Measurements from ENCODE around the gene CYB5R2. TPM values are rescaled to one million over a fixed set of nuclear protein-coding genes. Genes with fewer than 3 reads are reported as not detected.
"Not testable (repeated sequence)": the region's sequence is repeated elsewhere in the genome, so short reads cannot be mapped to it uniquely, and the experiment has no call there.

CYB5R2 gene
- total RNA-seq, 1 donor from 2014 or later, result 24.6 TPM

DNA sequence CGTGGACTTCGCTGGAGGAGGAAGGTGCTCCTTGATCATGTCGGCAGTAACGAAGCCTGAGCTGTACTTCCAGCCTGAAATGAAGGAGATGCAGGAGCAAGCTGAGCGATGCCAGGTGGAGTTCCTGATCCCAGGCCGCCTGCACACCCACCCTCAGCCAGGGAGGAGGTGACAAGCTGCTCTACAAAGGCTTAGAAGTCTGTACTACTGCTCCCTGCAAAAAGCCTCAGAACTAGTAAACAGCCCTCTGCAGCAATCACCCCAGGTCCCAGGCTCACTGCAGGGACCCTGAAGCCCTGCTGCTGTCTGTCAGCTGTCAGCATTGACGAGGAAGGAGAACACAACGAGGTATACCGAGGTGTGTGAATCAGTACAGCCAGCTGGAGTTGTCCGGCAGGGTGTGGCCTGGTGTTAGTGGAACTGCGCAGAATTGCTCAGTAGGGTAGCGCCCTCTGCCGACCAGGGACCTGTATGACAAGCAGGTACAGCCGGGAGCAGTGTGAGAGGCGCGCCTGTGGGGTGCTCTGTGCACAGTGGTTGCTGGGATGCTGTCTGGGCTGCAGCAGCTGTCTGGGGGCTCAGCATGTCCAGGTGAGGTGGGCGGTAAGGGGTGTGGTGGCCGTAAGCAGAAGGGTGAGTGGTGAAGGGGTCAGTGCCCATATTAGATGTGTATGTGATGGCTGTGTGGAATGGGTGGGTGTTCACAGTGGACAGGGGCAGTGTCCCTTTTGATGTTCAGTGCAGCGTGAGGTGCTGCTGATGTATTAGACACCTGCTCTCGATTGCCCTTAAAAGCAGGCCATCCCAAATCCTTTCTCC lies 7.6 kb downstream of the CYB5R2 start:
- Histone ChIP-seq H3K4me2 (no peak overlapping the region), H3K36me3 (no peaks in the 10 kb centered on the region), H2AFZ (replicated peaks) (no peak overlapping the region), H3F3A (ENCODE audit: low read depth) (peaks cover 13% of the 10 kb centered on the region), H3K4me3 (no peak overlapping the region), H3K9ac (no peak overlapping the region), H3K79me2 (ENCODE audit: low read depth) (no peaks in the 10 kb centered on the region), H3K9me3 (ENCODE audit: low read depth) (no peaks in the 10 kb centered on the region), H3K4me1 (peaks cover 29% of the 10 kb centered on the region), H4K20me1 (ENCODE audit: low read depth) (no peaks in the 10 kb centered on the region), H3K27ac (no peak overlapping the region), H3K27me3 (no peaks in the 10 kb centered on the region)
- TF ChIP-seq EZH2phosphoT487 (IDR thresholded peaks at IDR 0.05), result no peak
- no peak for TF ChIP-seq EZH2 (IDR thresholded peaks at IDR 0.05)
- TF ChIP-seq, protein P1, sequence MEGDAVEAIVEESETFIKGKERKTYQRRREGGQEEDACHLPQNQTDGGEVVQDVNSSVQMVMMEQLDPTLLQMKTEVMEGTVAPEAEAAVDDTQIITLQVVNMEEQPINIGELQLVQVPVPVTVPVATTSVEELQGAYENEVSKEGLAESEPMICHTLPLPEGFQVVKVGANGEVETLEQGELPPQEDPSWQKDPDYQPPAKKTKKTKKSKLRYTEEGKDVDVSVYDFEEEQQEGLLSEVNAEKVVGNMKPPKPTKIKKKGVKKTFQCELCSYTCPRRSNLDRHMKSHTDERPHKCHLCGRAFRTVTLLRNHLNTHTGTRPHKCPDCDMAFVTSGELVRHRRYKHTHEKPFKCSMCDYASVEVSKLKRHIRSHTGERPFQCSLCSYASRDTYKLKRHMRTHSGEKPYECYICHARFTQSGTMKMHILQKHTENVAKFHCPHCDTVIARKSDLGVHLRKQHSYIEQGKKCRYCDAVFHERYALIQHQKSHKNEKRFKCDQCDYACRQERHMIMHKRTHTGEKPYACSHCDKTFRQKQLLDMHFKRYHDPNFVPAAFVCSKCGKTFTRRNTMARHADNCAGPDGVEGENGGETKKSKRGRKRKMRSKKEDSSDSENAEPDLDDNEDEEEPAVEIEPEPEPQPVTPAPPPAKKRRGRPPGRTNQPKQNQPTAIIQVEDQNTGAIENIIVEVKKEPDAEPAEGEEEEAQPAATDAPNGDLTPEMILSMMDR (IDR thresholded peaks at IDR 0.05), result peak; percentile 80
- peaks cover 5% of the 10 kb centered on the region for H3K36me3 Mint-ChIP-seq
- H3K9me3 Mint-ChIP-seq, result peaks cover 4% of the 10 kb centered on the region
- H3K4me3 Mint-ChIP-seq, result no peak overlapping the region
- H3K27ac Mint-ChIP-seq, result no peak overlapping the region
- peak; percentile 77 for DNase-seq (ENCODE audit: low spot score)
- H3K4me1 Mint-ChIP-seq, result peaks cover 12% of the 10 kb centered on the region
- no peaks in the 10 kb centered on the region for H3K27me3 Mint-ChIP-seq (ENCODE audit: insufficient read depth, low read depth)

DNA sequence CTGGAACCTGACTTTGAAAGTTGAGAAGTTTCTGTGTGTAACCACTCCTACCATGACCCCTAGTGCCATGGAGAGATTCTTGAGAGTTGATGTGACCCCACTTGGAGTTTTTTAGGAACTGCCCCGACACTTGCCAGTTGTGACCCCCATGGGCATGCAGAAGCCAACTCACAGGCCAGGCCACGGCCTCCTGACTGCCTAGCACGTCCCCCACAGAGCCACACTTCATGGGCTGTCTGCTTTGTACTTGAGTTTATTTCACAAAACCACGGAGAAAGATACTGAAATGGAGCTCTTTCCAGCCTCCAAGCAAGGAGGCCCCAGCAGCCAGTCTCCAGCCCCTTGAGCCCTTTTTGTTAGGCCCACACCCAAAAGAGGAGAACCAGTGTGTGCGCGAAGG lies 8.4 kb downstream of the CYB5R2 start:
- H3K9ac ChIP-seq, result no peak overlapping the region
- H3K27ac ChIP-seq, result no peak overlapping the region
- no peak overlapping the region for H3K4me3 ChIP-seq
- no peaks in the 10 kb centered on the region for H3K9me3 ChIP-seq (ENCODE audit: low read depth)
- no peak overlapping the region for H2AFZ ChIP-seq (replicated peaks)
- no peak overlapping the region for H3K4me3 Mint-ChIP-seq
- H3K4me2 ChIP-seq, result no peak overlapping the region
- peaks cover 12% of the 10 kb centered on the region for H3K4me1 Mint-ChIP-seq
- H3K36me3 Mint-ChIP-seq, result peaks cover 5% of the 10 kb centered on the region
- no peaks in the 10 kb centered on the region for H4K20me1 ChIP-seq (ENCODE audit: low read depth)
- H3K36me3 ChIP-seq, result no peaks in the 10 kb centered on the region
- peaks cover 4% of the 10 kb centered on the region for H3K9me3 Mint-ChIP-seq
- no peak for DNase-seq (ENCODE audit: low spot score)
- H3K27ac Mint-ChIP-seq, result no peak overlapping the region
- peaks cover 29% of the 10 kb centered on the region for H3K4me1 ChIP-seq
- no peaks in the 10 kb centered on the region for H3K27me3 Mint-ChIP-seq (ENCODE audit: insufficient read depth, low read depth)
- TF ChIP-seq, protein P1 (IDR thresholded peaks at IDR 0.05), result no peak
- TF ChIP-seq EZH2 (IDR thresholded peaks at IDR 0.05) (no peak), EZH2phosphoT487 (IDR thresholded peaks at IDR 0.05) (no peak)
- H3F3A ChIP-seq (ENCODE audit: low read depth), result peaks cover 13% of the 10 kb centered on the region
- H3K79me2 ChIP-seq (ENCODE audit: low read depth), result no peaks in the 10 kb centered on the region
- no peaks in the 10 kb centered on the region for H3K27me3 ChIP-seq

DNA sequence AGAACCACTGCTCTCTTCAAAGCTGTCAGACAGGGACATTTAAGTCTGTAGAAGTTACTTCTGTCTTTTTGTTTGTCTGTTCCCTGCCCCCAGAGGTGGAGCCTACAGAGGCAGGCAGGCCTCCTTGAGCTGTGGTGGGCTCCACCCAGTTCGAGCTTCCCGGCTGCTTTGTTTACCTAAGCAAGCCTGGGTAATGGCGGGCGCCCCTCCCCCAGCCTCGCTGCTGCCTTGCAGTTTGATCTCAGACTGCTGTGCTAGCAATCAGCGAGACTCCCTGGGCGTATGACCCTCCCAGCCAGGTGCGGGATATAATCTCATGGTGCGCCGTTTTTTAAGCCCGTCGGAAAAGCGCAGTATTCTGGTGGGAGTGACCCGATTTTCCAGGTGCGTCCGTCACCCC lies 9.8 kb downstream of the CYB5R2 start:
- not testable (repeated sequence) for H3K9me3 ChIP-seq (ENCODE audit: low read depth); H3K36me3 Mint-ChIP-seq; DNase-seq (ENCODE audit: low spot score); H3K4me3 Mint-ChIP-seq; H3K4me3 ChIP-seq; H3K27ac Mint-ChIP-seq; H3K27me3 ChIP-seq; H3K36me3 ChIP-seq; H3K27ac ChIP-seq; H3K4me1 Mint-ChIP-seq; H3K9ac ChIP-seq; H3K4me2 ChIP-seq; H4K20me1 ChIP-seq (ENCODE audit: low read depth); H3K9me3 Mint-ChIP-seq; H2AFZ ChIP-seq (replicated peaks); H3K79me2 ChIP-seq (ENCODE audit: low read depth); H3K27me3 Mint-ChIP-seq (ENCODE audit: insufficient read depth, low read depth)
- H3K4me1 ChIP-seq, result peaks cover 18% of the 10 kb centered on the region
- peaks cover 13% of the 10 kb centered on the region for H3F3A ChIP-seq (ENCODE audit: low read depth)

DNA sequence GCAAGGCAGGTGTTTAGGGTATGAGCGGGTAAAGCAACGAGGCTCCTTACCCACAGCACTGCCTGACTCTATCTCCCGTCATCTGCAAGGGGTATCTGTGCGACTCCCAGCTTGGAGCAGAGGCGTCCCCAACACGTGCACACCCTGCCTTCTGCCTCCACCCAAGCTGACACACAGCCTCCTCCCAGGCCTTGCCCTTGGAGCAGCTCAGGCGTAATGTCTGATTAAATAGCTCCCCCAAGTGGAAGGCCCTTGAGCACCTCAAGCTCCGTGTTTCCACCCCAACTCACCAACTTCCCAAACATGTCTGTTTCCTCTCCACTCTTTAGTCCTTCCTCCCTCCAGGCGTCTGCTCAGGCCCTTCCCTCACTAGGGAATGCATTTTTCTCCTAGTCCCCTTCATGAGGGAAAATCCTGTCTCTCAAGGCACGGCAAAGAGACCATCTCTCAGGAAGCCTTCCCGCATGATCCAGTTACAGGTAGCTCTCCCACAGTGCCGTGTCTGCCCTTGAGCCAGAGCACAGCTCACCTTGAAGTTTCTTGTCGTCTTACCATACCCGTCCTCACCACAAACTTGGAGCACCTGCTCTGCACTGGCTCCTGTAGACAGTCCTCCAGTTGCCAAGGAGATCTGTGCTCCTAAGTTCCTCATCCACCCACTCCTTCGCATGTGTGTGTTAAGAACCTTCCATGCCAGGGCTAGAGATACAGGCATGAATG lies 15.8 kb downstream of the CYB5R2 start:
- Histone ChIP-seq H3K9ac (no peak overlapping the region), H3K79me2 (ENCODE audit: low read depth) (no peaks in the 10 kb centered on the region), H3K27ac (no peak overlapping the region), H3K4me3 (no peak overlapping the region), H3K9me3 (ENCODE audit: low read depth) (no peaks in the 10 kb centered on the region), H3K27me3 (no peaks in the 10 kb centered on the region), H3K4me2 (no peak overlapping the region), H2AFZ (replicated peaks) (no peak overlapping the region), H3K4me1 (no peaks in the 10 kb centered on the region), H3K36me3 (no peaks in the 10 kb centered on the region), H4K20me1 (ENCODE audit: low read depth) (no peaks in the 10 kb centered on the region), H3F3A (ENCODE audit: low read depth) (no peaks in the 10 kb centered on the region)
- H3K4me3 Mint-ChIP-seq, result no peak overlapping the region
- H3K4me1 Mint-ChIP-seq, result peaks cover 13% of the 10 kb centered on the region
- no peaks in the 10 kb centered on the region for H3K9me3 Mint-ChIP-seq
- TF ChIP-seq EZH2 (IDR thresholded peaks at IDR 0.05), result no peak
- TF ChIP-seq, protein P1 (IDR thresholded peaks at IDR 0.05), result peak; percentile 67
- peak; percentile 81 for DNase-seq (ENCODE audit: low spot score)
- peak overlapping the region; percentile 80 for H3K27ac Mint-ChIP-seq
- peaks cover 5% of the 10 kb centered on the region for H3K27me3 Mint-ChIP-seq (ENCODE audit: insufficient read depth, low read depth)
- no peaks in the 10 kb centered on the region for H3K36me3 Mint-ChIP-seq

Measured in neural progenitor cell (in vitro differentiated cells).